Measurements from ENCODE around the gene AGBL4.

AGBL4 gene

GRCh38 chr1:48889082-48889481 lies 1134.7 kb downstream of the AGBL4 start:
- DNase-seq (ENCODE audit: low read depth): no peak
- no peak for TF ChIP-seq CTCF (IDR thresholded peaks at IDR 0.05; ENCODE audit: low read depth, low read length, missing control alignments)
- no peak overlapping the region for H3K4me3 ChIP-seq (ENCODE audit: low read depth, low read length)

DNA sequence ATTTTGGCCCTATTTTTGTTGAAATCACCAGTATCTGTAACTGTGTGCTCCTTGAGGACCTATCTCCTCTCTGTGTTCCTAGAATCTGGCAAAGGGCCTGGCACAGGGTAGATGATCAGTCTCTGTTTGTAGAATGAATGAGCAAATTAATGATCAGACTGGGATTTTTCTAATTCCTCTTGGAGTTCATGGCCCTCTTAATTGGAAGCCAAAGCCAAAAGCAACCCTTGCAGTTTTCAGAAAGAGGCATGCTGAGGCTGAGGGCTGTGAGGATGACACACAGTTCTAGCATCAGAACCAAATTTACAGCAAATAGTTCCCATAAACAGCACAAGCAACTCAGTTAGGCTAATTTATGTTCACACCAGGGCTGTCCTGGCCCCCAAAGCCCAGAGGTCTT lies 1136.0 kb downstream of the AGBL4 start:
- no peak overlapping the region for H3K4me3 ChIP-seq (ENCODE audit: low read depth, low read length)
- no peak for DNase-seq (ENCODE audit: low read depth)

GRCh38 chr1:48882020-48882419 lies 1141.7 kb downstream of the AGBL4 start:
- TF ChIP-seq CTCF (IDR thresholded peaks at IDR 0.05; ENCODE audit: low read depth, low read length, missing control alignments): no peak
- no peak for DNase-seq (ENCODE audit: low read depth)
- H3K4me3 ChIP-seq (ENCODE audit: low read depth, low read length): no peak overlapping the region

More for the DNA sequence above, 1136.0 kb downstream of the AGBL4 start:
- no peak for TF ChIP-seq CTCF (IDR thresholded peaks at IDR 0.05; ENCODE audit: low read depth, low read length, missing control alignments)

GRCh38 chr1:48878191-48878940 lies 1145.4 kb downstream of the AGBL4 start:
- no peak for DNase-seq (ENCODE audit: low read depth)
- no peak for TF ChIP-seq CTCF (IDR thresholded peaks at IDR 0.05; ENCODE audit: low read depth, low read length, missing control alignments)
- no peak overlapping the region for H3K4me3 ChIP-seq (ENCODE audit: low read depth, low read length)

DNA sequence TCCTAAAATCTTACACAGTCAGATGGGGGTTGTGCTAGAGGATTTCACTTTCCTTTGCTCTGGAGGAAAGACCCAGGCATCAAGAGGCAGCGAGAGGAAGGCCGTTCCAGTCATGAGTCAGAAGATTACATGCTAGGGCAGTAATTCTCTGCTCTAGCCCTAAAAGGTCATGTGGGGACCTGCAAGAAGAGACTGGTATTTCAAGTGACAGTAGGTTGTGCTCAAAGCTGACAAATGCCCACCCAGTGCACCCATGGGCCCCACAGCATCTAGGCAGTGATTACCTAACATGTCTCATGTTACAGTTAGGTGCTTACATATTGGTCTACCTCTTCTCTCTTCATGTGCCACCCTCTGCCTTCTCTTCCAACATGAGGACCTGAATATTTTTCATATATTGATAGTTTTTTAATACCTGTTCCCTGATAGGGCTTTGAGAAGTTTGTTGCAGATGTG lies 1147.4 kb downstream of the AGBL4 start:
- TF ChIP-seq CTCF (IDR thresholded peaks at IDR 0.05; ENCODE audit: low read depth, low read length, missing control alignments): no peak
- no peak overlapping the region for H3K4me3 ChIP-seq (ENCODE audit: low read depth, low read length)
- DNase-seq (ENCODE audit: low read depth): no peak

DNA sequence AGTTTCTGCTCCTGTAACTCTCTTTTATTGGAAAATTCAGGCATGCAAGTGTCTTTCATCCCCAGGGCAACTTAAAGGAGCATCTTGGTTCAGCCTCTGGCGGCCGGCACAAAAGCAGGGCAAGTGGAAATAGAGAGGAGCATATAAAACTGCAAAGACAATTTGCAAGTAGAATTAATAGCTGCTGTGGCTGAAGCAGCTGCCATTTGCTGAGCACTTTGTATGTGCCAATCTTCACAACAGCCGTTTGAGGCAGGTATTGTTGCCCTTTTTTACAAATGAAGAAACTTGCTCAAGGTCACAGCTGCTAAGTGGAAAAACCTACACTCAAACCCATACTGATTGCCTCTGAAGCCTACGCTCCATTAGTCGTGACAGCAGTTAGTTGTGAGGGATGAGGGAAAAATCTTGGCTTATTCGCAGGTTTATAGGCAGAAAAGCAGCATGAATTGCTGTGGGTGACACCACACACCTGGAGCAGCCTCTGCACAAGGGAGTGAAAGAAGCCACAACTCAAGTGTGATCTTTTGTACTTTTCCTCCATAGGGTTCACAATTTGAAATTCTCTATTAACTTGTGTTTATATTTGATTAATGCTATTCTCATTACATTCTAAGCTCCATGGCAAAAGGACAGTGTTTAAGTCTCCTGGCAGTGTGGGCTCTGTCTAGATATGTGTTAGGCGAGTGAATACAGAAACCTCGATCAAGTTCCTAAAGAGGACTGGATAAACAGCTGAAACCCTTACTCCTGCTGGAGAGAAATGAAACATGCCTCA lies 1148.0 kb downstream of the AGBL4 start:
- no peak overlapping the region for H3K4me3 ChIP-seq (ENCODE audit: low read depth, low read length)
- no peak for TF ChIP-seq CTCF (IDR thresholded peaks at IDR 0.05; ENCODE audit: low read depth, low read length, missing control alignments)
- DNase-seq (ENCODE audit: low read depth): no peak
